ELF-1 (cell line): ENCODE results near the gene CTSL.

ENCODE experiments used
- DNase-seq: peaks from one replicate; pipeline ENCODE4 v3.0.0-alpha.2; 2016; ENCODE audit warnings: low read depth, low spot score

The CTSL gene

GRCh38 chr9:87699835-87700234 is 26.1 kb upstream of the CTSL start:
- no peak for DNase-seq

GRCh38 chr9:87701491-87701890 is 24.4 kb upstream of the CTSL start:
- DNase-seq, result peak; percentile 77

- peak; percentile 92 for DNase-seq
Observed at GRCh38 chr9:87701931-87702421, 23.9 kb upstream of the CTSL start.

GRCh38 chr9:87702921-87703320 is 23.0 kb upstream of the CTSL start:
- peak; percentile 27 for DNase-seq

- DNase-seq, result no peak
Observed at GRCh38 chr9:87703636-87704276, 22.2 kb upstream of the CTSL start.

GRCh38 chr9:87704342-87704741 is 21.6 kb upstream of the CTSL start:
- DNase-seq, result peak; percentile 63

GRCh38 chr9:87706066-87706739 is 19.7 kb upstream of the CTSL start:
- DNase-seq, result no peak

GRCh38 chr9:87707805-87708506 is 18.0 kb upstream of the CTSL start:
- no peak for DNase-seq

- DNase-seq, result no peak
Observed at GRCh38 chr9:87708546-87708945, 17.4 kb upstream of the CTSL start.

GRCh38 chr9:87708986-87709728 is 16.8 kb upstream of the CTSL start:
- no peak for DNase-seq

GRCh38 chr9:87710443-87710842 is 15.5 kb upstream of the CTSL start:
- no peak for DNase-seq

- peak; percentile 74 for DNase-seq
Observed at GRCh38 chr9:87711857-87712800, 13.8 kb upstream of the CTSL start.

- no peak for DNase-seq
Observed at GRCh38 chr9:87712801-87713277, 13.1 kb upstream of the CTSL start.

GRCh38 chr9:87713278-87713987 is 12.5 kb upstream of the CTSL start:
- peak; percentile 49 for DNase-seq

- no peak for DNase-seq
Observed at GRCh38 chr9:87713988-87714330, 12.0 kb upstream of the CTSL start.

- no peak for DNase-seq
Observed at GRCh38 chr9:87714819-87715218, 11.1 kb upstream of the CTSL start.

- DNase-seq, result no peak
Observed at GRCh38 chr9:87716141-87716540, 9.8 kb upstream of the CTSL start.

GRCh38 chr9:87717456-87717855 is 8.5 kb upstream of the CTSL start:
- DNase-seq, result no peak

- DNase-seq, result no peak
Observed at GRCh38 chr9:87718231-87718630, 7.7 kb upstream of the CTSL start.
